ENCODE measurements around the gene CWF19L1.

- TF ChIP-seq POLR2AphosphoS5 (IDR thresholded peaks at IDR 0.05) (no peak), POLR2A (IDR thresholded peaks at IDR 0.05) (no peak)
Measured at GRCh38 chr10:100253041-100253440, 14.4 kb downstream of the CWF19L1 start.

All from prostate gland (tissue), 1 donor.